Nephron (organoid): Measurements from ENCODE around the gene SPAAR.

ENCODE experiments used
- H3K27ac Mint-ChIP-seq, 3 experiments: 2 replicates each; pipeline ENCODE4 v1.8.0; 2020; ENCODE audit warnings: mixed read lengths in 3 of 3, mild to moderate bottlenecking in 2 of 3, moderate library complexity in 1 of 3
- H3K27me3 Mint-ChIP-seq: 2 replicates; pipeline ENCODE4 v1.8.0; 2021; ENCODE audit warnings: low read depth, mild to moderate bottlenecking, moderate library complexity, mixed read lengths
- H3K36me3 Mint-ChIP-seq: 2 replicates; pipeline ENCODE4 v1.8.0; 2020; ENCODE audit warnings: low read depth, mixed read lengths
- H3K4me1 Mint-ChIP-seq: 2 replicates; pipeline ENCODE4 v1.8.0; 2020; ENCODE audit warnings: mixed read lengths
- H3K4me3 Mint-ChIP-seq, 3 experiments: 2 replicates each; pipeline ENCODE4 v1.8.0; 2020; ENCODE audit warnings: mild to moderate bottlenecking in 3 of 3, mixed read lengths in 3 of 3, moderate library complexity in 2 of 3
- H3K9me3 Mint-ChIP-seq: 2 replicates; pipeline ENCODE4 v1.8.0; 2020; ENCODE audit warnings: mixed read lengths
- CTCF ChIP-seq, 3 experiments: fragments of 200-600 bp; sonication (generic); IDR thresholded peaks; one replicate each; pipeline ENCODE4 v1.5.0; 2021; ENCODE audit warnings: antibody characterized with exemption in 3 of 3; ENCODE audit not compliant: unreplicated experiment in 3 of 3

Gene SPAAR

GRCh38 chr9:35909274-35909673, at the start of gene SPAAR:
Gene SPAAR, plus strand, starts transcription at chr9:35909490. Its CDS starts 974 bp downstream, at chr9:35910464.
- H3K27me3 Mint-ChIP-seq: no peaks in the 10 kb centered on the region
- H3K36me3 Mint-ChIP-seq: no peaks in the 10 kb centered on the region
- H3K27ac Mint-ChIP-seq: peak within 1 kb of the TSS; percentile 96 to 99 (median 96)
- peak within 1 kb of the TSS in 1 of 3 experiments; percentile 57 for H3K4me3 Mint-ChIP-seq
- H3K9me3 Mint-ChIP-seq: no peaks in the 10 kb centered on the region
- peaks cover 60% of the 10 kb centered on the region for H3K4me1 Mint-ChIP-seq
- no peak for TF ChIP-seq CTCF (IDR thresholded peaks at IDR 0.05; ENCODE audit: unreplicated experiment in 3 of 3)

- no peak overlapping the region for H3K27ac Mint-ChIP-seq
- H3K4me1 Mint-ChIP-seq: no peaks in the 10 kb centered on the region
- peaks cover 18% of the 10 kb centered on the region for H3K27me3 Mint-ChIP-seq
- H3K9me3 Mint-ChIP-seq: no peaks in the 10 kb centered on the region
- TF ChIP-seq CTCF (IDR thresholded peaks at IDR 0.05; ENCODE audit: unreplicated experiment in 3 of 3): no peak
- no peak overlapping the region for H3K4me3 Mint-ChIP-seq
- peaks cover 3% of the 10 kb centered on the region for H3K36me3 Mint-ChIP-seq
Measured at GRCh38 chr9:35859990-35860339, 49.3 kb upstream of the SPAAR start.

GRCh38 chr9:35861161-35861897, 48.0 kb upstream of the SPAAR start:
- H3K4me1 Mint-ChIP-seq: no peaks in the 10 kb centered on the region
- no peak overlapping the region for H3K27ac Mint-ChIP-seq
- H3K36me3 Mint-ChIP-seq: no peaks in the 10 kb centered on the region
- TF ChIP-seq CTCF (IDR thresholded peaks at IDR 0.05; ENCODE audit: unreplicated experiment in 3 of 3): no peak
- H3K4me3 Mint-ChIP-seq: no peak overlapping the region
- H3K27me3 Mint-ChIP-seq: peaks cover 21% of the 10 kb centered on the region
- H3K9me3 Mint-ChIP-seq: no peaks in the 10 kb centered on the region

GRCh38 chr9:35862328-35862727, 47.0 kb upstream of the SPAAR start:
- TF ChIP-seq CTCF (IDR thresholded peaks at IDR 0.05; ENCODE audit: unreplicated experiment in 3 of 3): no peak
- no peaks in the 10 kb centered on the region for H3K36me3 Mint-ChIP-seq
- no peak overlapping the region for H3K27ac Mint-ChIP-seq
- H3K9me3 Mint-ChIP-seq: no peaks in the 10 kb centered on the region
- H3K27me3 Mint-ChIP-seq: peaks cover 21% of the 10 kb centered on the region
- no peaks in the 10 kb centered on the region for H3K4me1 Mint-ChIP-seq
- no peak overlapping the region for H3K4me3 Mint-ChIP-seq

- H3K4me3 Mint-ChIP-seq: no peak overlapping the region
- no peaks in the 10 kb centered on the region for H3K4me1 Mint-ChIP-seq
- no peak for TF ChIP-seq CTCF (IDR thresholded peaks at IDR 0.05; ENCODE audit: unreplicated experiment in 3 of 3)
- peaks cover 21% of the 10 kb centered on the region for H3K27me3 Mint-ChIP-seq
- no peaks in the 10 kb centered on the region for H3K36me3 Mint-ChIP-seq
- H3K9me3 Mint-ChIP-seq: no peaks in the 10 kb centered on the region
- no peak overlapping the region for H3K27ac Mint-ChIP-seq
Measured at GRCh38 chr9:35863583-35863982, 45.7 kb upstream of the SPAAR start.

GRCh38 chr9:35864695-35865255, 44.5 kb upstream of the SPAAR start:
- no peak for TF ChIP-seq CTCF (IDR thresholded peaks at IDR 0.05; ENCODE audit: unreplicated experiment in 3 of 3)
- no peaks in the 10 kb centered on the region for H3K9me3 Mint-ChIP-seq
- no peak overlapping the region for H3K4me3 Mint-ChIP-seq
- H3K4me1 Mint-ChIP-seq: no peaks in the 10 kb centered on the region
- no peak overlapping the region for H3K27ac Mint-ChIP-seq
- no peaks in the 10 kb centered on the region for H3K36me3 Mint-ChIP-seq
- peaks cover 21% of the 10 kb centered on the region for H3K27me3 Mint-ChIP-seq
